Endodermal cell (in vitro differentiated cells): ENCODE data around the gene SLC6A5. TPM values are rescaled to one million over a fixed set of nuclear protein-coding genes. Genes with fewer than 3 reads are reported as not detected.
A peak's percentile ranks its signal among the peaks of the same experiment; 100 is the strongest.
"Not testable (repeated sequence)": the region's sequence is repeated elsewhere in the genome, so short reads cannot be mapped to it uniquely, and the experiment has no call there.

ENCODE experiments used
- DNase-seq: peaks from one replicate; pipeline ENCODE4 v3.0.0-alpha.2; 2017
- H3K27ac ChIP-seq: 2 replicates; pipeline ENCODE4 v1.5.1; 2013; ENCODE audit warnings: mild to moderate bottlenecking, low read depth, low read length, moderate library complexity
- H3K27me3 ChIP-seq: 2 replicates; pipeline ENCODE4 v1.6.1; 2013; ENCODE audit warnings: mild to moderate bottlenecking, low read length, moderate library complexity; ENCODE audit not compliant: insufficient read depth, control insufficient read depth, poor library complexity, severe bottlenecking
- H3K36me3 ChIP-seq: 2 replicates; pipeline ENCODE4 v1.7.0; 2013; ENCODE audit warnings: mild to moderate bottlenecking, low read length, moderate library complexity; ENCODE audit not compliant: control insufficient read depth, insufficient read depth
- H3K4me1 ChIP-seq: one replicate; pipeline ENCODE4 v1.7.0; 2013; ENCODE audit warnings: low read length; ENCODE audit not compliant: control insufficient read depth, insufficient read depth
- H3K4me3 ChIP-seq: 2 replicates; pipeline ENCODE4 v1.5.1; 2013; ENCODE audit warnings: mild to moderate bottlenecking, low read length, moderate library complexity
- H3K9ac ChIP-seq: 2 replicates; pipeline ENCODE4 v1.6.1; 2013; ENCODE audit warnings: mild to moderate bottlenecking, low read length, moderate library complexity; ENCODE audit not compliant: poor library complexity, severe bottlenecking; ENCODE audit errors: extremely low read depth
- H3K9me3 ChIP-seq: 2 replicates; pipeline ENCODE4 v1.6.1; 2013; ENCODE audit warnings: mild to moderate bottlenecking, low read length, moderate library complexity; ENCODE audit not compliant: control insufficient read depth
- H3K27ac Mint-ChIP-seq: 2 replicates; pipeline ENCODE4 v1.8.0; 2020; ENCODE audit warnings: mixed read lengths
- H3K27me3 Mint-ChIP-seq: 2 replicates; pipeline ENCODE4 v1.8.0; 2021; ENCODE audit warnings: mild to moderate bottlenecking, mixed read lengths; ENCODE audit not compliant: insufficient read depth
- H3K36me3 Mint-ChIP-seq: 2 replicates; pipeline ENCODE4 v1.8.0; 2020; ENCODE audit warnings: low read depth, mixed read lengths
- H3K4me1 Mint-ChIP-seq: 2 replicates; pipeline ENCODE4 v1.8.0; 2020; ENCODE audit warnings: mixed read lengths
- H3K4me3 Mint-ChIP-seq: 2 replicates; pipeline ENCODE4 v1.8.0; 2020; ENCODE audit warnings: mild to moderate bottlenecking, moderate library complexity, mixed read lengths
- H3K9me3 Mint-ChIP-seq: 2 replicates; pipeline ENCODE4 v1.8.0; 2020; ENCODE audit warnings: mild to moderate bottlenecking, mixed read lengths
- CTCF ChIP-seq: fragments of 200-600 bp; sonication (generic); conservative IDR thresholded peaks from 2 replicates; pipeline ENCODE4 v1.5.0; 2021; ENCODE audit warnings: antibody characterized with exemption, mild to moderate bottlenecking
- WGBS, 2 experiments: methylation state at CpG; one replicate each; pipeline versions ENCODE4 v1.1.5 to v1.1.7; 2013; ENCODE audit warnings: missing lambda C conversion rate in 2 of 2, mixed read lengths in 1 of 2; ENCODE audit not compliant: insufficient coverage in 1 of 2, insufficient read length in 1 of 2; 5-methylcytosine and 5-hydroxymethylcytosine counted together
- long read RNA-seq, 4 experiments: library from polyadenylated mRNA in 2 of 4; library from RNA in 1 of 4; library from capped mRNA in 1 of 4; stranded (forward) in 3 of 4; unstranded in 1 of 4; transcript quantifications; one replicate each; pipeline ENCODE4 v2.0.0, GENCODE V29; 2020 to 2021; ENCODE audit warnings: inconsistent platforms in 1 of 4
- polyA plus RNA-seq, 2 experiments: library from polyadenylated mRNA; stranded (reverse); fragments of 50-300 nt; gene quantifications; one replicate each; pipeline ENCODE4 v1.2.3, GENCODE V29; 2013
- total RNA-seq, 2 donors: library from RNA; stranded (reverse); fragmentation: NEBNext Ultra II Directional in 1 of 2; extraction: Animal tissue kit (Norgen Biotek cat#: 25700) in 1 of 2; gene quantifications; 2 replicates in 1 of 2; 3 replicates in 1 of 2; pipeline ENCODE4 v1.2.1, GENCODE V29; 2021

Gene SLC6A5
- not detected for total RNA-seq
- 1.1 TPM for polyA plus RNA-seq (2013, experiment 1 of 2)
- 0.91 TPM for polyA plus RNA-seq (2013, experiment 2 of 2)
- long read RNA-seq, experiment 1: 0 reads
- long read RNA-seq, experiment 2: 0 reads
- long read RNA-seq, experiment 3: 0 reads
- long read RNA-seq, experiment 4: 0 reads

- H3K4me3 Mint-ChIP-seq: no peak within 1 kb of the TSS
- Histone ChIP-seq H3K36me3 (no peaks in the 10 kb centered on the region), H3K9ac (no peak within 1 kb of the TSS), H3K27me3 (peaks cover 100% of the 10 kb centered on the region), H3K9me3 (no peaks in the 10 kb centered on the region), H3K4me1 (peaks cover 2% of the 10 kb centered on the region), H3K27ac (no peak within 1 kb of the TSS), H3K4me3 (no peak within 1 kb of the TSS)
- H3K4me1 Mint-ChIP-seq: peaks cover 2% of the 10 kb centered on the region
- peaks cover 99% of the 10 kb centered on the region for H3K27me3 Mint-ChIP-seq
- WGBS, 2 experiments: 8% methylated on average over 17 to 25 of the region's 25 CpGs
- no peak for TF ChIP-seq CTCF
- DNase-seq: peak; percentile 97
- no peaks in the 10 kb centered on the region for H3K9me3 Mint-ChIP-seq
- no peaks in the 10 kb centered on the region for H3K36me3 Mint-ChIP-seq
- H3K27ac Mint-ChIP-seq: no peak within 1 kb of the TSS
These were observed at the start of gene SLC6A5 for GRCh38 chr11:20599221-20600019. TSS of gene SLC6A5 (plus strand) at chr11:20599608. CDS start at chr11:20599673, 65 bp downstream.

- no peaks in the 10 kb centered on the region for H3K36me3 ChIP-seq
- Mint-ChIP-seq H3K36me3 (peaks cover 2% of the 10 kb centered on the region), H3K4me1 (peaks cover 10% of the 10 kb centered on the region), H3K4me3 (no peak overlapping the region), H3K27me3 (peaks cover 7% of the 10 kb centered on the region), H3K9me3 (peaks cover 22% of the 10 kb centered on the region), H3K27ac (no peak overlapping the region)
- TF ChIP-seq CTCF: no peak
- H3K4me1 ChIP-seq: no peaks in the 10 kb centered on the region
- no peaks in the 10 kb centered on the region for H3K27me3 ChIP-seq
- DNase-seq: no peak
- peaks cover 9% of the 10 kb centered on the region for H3K9me3 ChIP-seq
- no peak overlapping the region for H3K4me3 ChIP-seq
- no peak overlapping the region for H3K9ac ChIP-seq
- H3K27ac ChIP-seq: no peak overlapping the region
- WGBS, 2 experiments: 38 to 71% methylated on average over 1 to 2 of the region's 2 CpGs
These were observed 48.3 kb upstream of the SLC6A5 start for GRCh38 chr11:20551096-20551495.

GRCh38 chr11:20555783-20556182 is 43.6 kb upstream of the SLC6A5 start:
- peaks cover 10% of the 10 kb centered on the region for H3K4me1 Mint-ChIP-seq

GRCh38 chr11:20556396-20556795 is 43.0 kb upstream of the SLC6A5 start:
- peaks cover 11% of the 10 kb centered on the region for H3K4me1 Mint-ChIP-seq
- not testable (repeated sequence) for H3K4me3 Mint-ChIP-seq, H3K27ac Mint-ChIP-seq

More at GRCh38 chr11:20555783-20556182, 43.6 kb upstream of the SLC6A5 start:
- peaks cover 7% of the 10 kb centered on the region for H3K27me3 Mint-ChIP-seq
- Histone ChIP-seq H3K36me3 (no peaks in the 10 kb centered on the region), H3K4me3 (no peak overlapping the region), H3K27ac (no peak overlapping the region), H3K9me3 (peaks cover 19% of the 10 kb centered on the region), H3K27me3 (no peaks in the 10 kb centered on the region), H3K4me1 (peaks cover 7% of the 10 kb centered on the region), H3K9ac (no peak overlapping the region)
- H3K36me3 Mint-ChIP-seq: peaks cover 4% of the 10 kb centered on the region
- H3K4me3 Mint-ChIP-seq: no peak overlapping the region
- DNase-seq: no peak
- TF ChIP-seq CTCF: no peak
- no peak overlapping the region for H3K27ac Mint-ChIP-seq
- H3K9me3 Mint-ChIP-seq: peaks cover 21% of the 10 kb centered on the region
- 86 to 87% methylated on average over 3 of the region's 3 CpGs for WGBS, 2 experiments

More at GRCh38 chr11:20556396-20556795, 43.0 kb upstream of the SLC6A5 start:
- not testable (repeated sequence) for DNase-seq, H3K4me3 ChIP-seq, H3K27me3 Mint-ChIP-seq, H3K36me3 ChIP-seq, H3K27me3 ChIP-seq, H3K4me1 ChIP-seq, H3K27ac ChIP-seq, H3K36me3 Mint-ChIP-seq, H3K9ac ChIP-seq
- peaks cover 21% of the 10 kb centered on the region for H3K9me3 Mint-ChIP-seq
- H3K9me3 ChIP-seq: peaks cover 19% of the 10 kb centered on the region
